ENCODE data around the gene CASP7. TPM values are rescaled to one million over a fixed set of nuclear protein-coding genes. Genes with fewer than 3 reads are reported as not detected.

The CASP7 gene
- total RNA-seq, 2 donors from 2014 or later: 23.1 to 27.5 TPM

GRCh38 chr10:113713640-113713982 lies 33.9 kb downstream of the CASP7 start:
- intact Hi-C loops (cut with DNase I): no loop called here
- no peaks in the 10 kb centered on the region for H3K27me3 ChIP-seq (replicated peaks; ENCODE audit: insufficient read depth)
- WGBS: 39% methylated on average over 2 of the region's 2 CpGs
- H3K4me1 ChIP-seq (replicated peaks): no peaks in the 10 kb centered on the region
- TF ChIP-seq POLR2A (IDR thresholded peaks at IDR 0.05) (no peak), POLR2AphosphoS5 (IDR thresholded peaks at IDR 0.05) (no peak), CTCF (IDR thresholded peaks at IDR 0.05) (no peak)
- DNase-seq (ENCODE audit: low spot score): no peak
- H3K4me3 ChIP-seq: no peak overlapping the region
- no peaks in the 10 kb centered on the region for H3K9me3 ChIP-seq
- no peak overlapping the region for H3K27ac ChIP-seq
- no peaks in the 10 kb centered on the region for H3K36me3 ChIP-seq

- intact Hi-C loops (cut with DNase I): no loop called here
- no peak for DNase-seq (ENCODE audit: low spot score)
- Histone ChIP-seq H3K4me3 (no peak overlapping the region), H3K4me1 (replicated peaks) (no peaks in the 10 kb centered on the region), H3K27ac (no peak overlapping the region), H3K36me3 (no peaks in the 10 kb centered on the region), H3K9me3 (no peaks in the 10 kb centered on the region), H3K27me3 (replicated peaks; ENCODE audit: insufficient read depth) (no peaks in the 10 kb centered on the region)
- 65% methylated on average over 2 of the region's 2 CpGs for WGBS
- no peak for TF ChIP-seq CTCF (IDR thresholded peaks at IDR 0.05)
- TF ChIP-seq POLR2A (IDR thresholded peaks at IDR 0.05): no peak
- TF ChIP-seq POLR2AphosphoS5 (IDR thresholded peaks at IDR 0.05): no peak
Measured at GRCh38 chr10:113716109-113716910, 36.6 kb downstream of the CASP7 start.

GRCh38 chr10:113718969-113719822 lies 39.5 kb downstream of the CASP7 start:
- no peaks in the 10 kb centered on the region for H3K27me3 ChIP-seq (replicated peaks; ENCODE audit: insufficient read depth)
- H3K36me3 ChIP-seq: no peaks in the 10 kb centered on the region
- H3K4me3 ChIP-seq: no peak overlapping the region
- no peak for DNase-seq (ENCODE audit: low spot score)
- no peak for TF ChIP-seq POLR2AphosphoS5 (IDR thresholded peaks at IDR 0.05)
- TF ChIP-seq POLR2A (IDR thresholded peaks at IDR 0.05): no peak
- no peak for TF ChIP-seq CTCF (IDR thresholded peaks at IDR 0.05)
- no peaks in the 10 kb centered on the region for H3K9me3 ChIP-seq
- intact Hi-C loops (cut with DNase I): no loop called here
- 95% methylated on average over 21 of the region's 21 CpGs for WGBS
- H3K4me1 ChIP-seq (replicated peaks): no peaks in the 10 kb centered on the region
- H3K27ac ChIP-seq: no peak overlapping the region

- H3K4me3 ChIP-seq: no peak overlapping the region
- H3K36me3 ChIP-seq: no peaks in the 10 kb centered on the region
- WGBS: 66% methylated on average over 8 of the region's 8 CpGs
- DNase-seq (ENCODE audit: low spot score): no peak
- H3K27me3 ChIP-seq (replicated peaks; ENCODE audit: insufficient read depth): no peaks in the 10 kb centered on the region
- TF ChIP-seq POLR2A (IDR thresholded peaks at IDR 0.05) (no peak), POLR2AphosphoS5 (IDR thresholded peaks at IDR 0.05) (no peak), CTCF (IDR thresholded peaks at IDR 0.05) (no peak)
- intact Hi-C loops (cut with DNase I): no loop called here
- no peaks in the 10 kb centered on the region for H3K9me3 ChIP-seq
- H3K4me1 ChIP-seq (replicated peaks): no peaks in the 10 kb centered on the region
- H3K27ac ChIP-seq: no peak overlapping the region
Measured at GRCh38 chr10:113720386-113720785, 40.7 kb downstream of the CASP7 start.

Measured in prostate gland (tissue), 2 donors.